ENCODE results near the gene C1QTNF6.
"Not testable (repeated sequence)": the region's sequence is repeated elsewhere in the genome, so short reads cannot be mapped to it uniquely, and the experiment has no call there.

The C1QTNF6 gene

DNA sequence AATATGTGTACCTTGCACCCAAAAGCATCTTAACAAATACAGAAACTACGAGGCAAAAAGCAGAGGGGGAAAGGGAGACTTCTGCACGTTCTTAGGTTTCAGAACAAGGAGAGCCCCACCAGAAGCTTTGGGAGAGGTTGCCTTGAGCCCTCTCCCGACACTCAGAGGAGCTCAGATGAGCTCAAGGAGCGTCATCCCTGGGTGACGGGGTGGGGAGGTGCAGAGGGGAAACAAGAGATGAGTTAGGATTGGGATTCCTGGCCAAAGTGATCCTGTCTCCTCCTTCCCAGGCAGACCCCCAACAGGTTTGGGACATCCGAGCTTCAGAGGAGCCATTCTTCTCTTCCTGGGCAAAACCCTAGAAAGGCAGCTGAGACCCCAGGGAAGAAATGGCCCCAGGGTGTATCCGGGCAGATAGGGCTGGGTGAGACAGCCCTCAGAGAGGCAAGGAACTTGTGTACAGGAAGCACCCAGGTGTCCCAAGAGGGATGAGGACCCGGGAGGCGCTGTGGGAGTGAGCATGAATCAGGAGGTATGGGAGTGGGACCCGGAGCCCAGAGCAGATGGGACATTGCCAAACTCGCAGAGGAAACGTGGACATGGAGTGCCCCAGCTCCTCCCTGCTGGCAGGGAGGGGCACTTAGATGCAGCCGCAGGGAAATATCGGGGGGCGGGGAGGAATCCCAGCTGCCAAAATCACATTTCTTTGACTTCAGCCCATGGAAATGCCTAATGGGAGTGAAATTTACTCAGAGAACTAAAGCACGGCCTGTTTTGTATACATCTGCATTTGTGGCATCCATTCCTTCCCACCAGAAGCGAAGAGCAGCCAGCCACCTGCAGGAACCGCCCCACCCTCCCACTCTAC lies 12.4 kb downstream of the C1QTNF6 start:
- no peak for DNase-seq

- DNase-seq = no peak
Measured at GRCh38 chr22:37174964-37175363, 13.1 kb downstream of the C1QTNF6 start.

GRCh38 chr22:37173709-37174108 lies 14.3 kb downstream of the C1QTNF6 start:
- DNase-seq = no peak

DNA sequence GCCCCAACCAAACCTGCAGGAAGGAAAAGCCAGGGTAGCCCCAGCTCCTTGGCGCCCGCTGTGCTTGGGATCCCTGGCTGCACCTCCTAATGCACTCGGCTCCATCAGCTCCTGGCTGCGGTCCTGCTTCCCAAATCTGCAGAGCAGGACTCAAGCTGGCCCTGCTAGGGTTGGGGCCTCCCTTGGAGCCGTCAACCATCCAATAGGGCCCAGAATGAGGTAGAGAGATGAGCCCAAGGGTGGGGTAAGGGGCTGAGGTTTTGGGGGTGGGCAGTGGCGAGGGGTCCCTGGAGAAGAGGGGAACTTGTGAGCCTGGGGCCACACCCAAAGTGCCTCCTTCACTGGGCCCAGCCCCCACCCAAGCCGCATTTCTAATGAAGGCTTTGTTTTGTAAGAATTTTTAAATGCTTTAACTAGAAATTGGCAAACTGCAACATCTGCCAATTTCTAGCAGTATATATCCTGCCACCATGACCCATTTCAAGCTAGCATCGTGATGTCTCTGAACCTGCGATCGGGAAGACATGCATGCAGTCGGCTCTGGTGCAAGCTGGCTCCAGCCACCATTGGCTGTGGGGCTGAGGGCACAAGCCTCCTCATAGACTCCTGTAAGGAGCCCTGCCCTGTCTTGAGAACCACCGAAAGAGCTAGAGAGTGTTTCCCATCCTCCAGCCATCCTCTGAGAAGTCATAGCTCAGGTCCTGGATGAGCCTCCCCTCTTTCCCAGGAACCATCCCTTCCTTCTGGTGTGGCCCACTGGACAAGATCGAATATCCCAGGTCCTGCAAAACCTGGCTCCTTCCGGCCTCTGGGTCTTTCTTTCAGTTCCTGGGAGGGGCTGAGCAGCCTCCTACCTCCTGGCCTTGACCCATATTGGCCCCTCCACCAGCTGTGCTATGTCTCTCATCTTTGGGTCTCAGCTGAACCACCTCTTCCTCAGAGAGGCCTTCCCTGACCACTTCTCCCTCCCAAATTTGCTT lies 15.5 kb downstream of the C1QTNF6 start:
- DNase-seq = no peak

DNA sequence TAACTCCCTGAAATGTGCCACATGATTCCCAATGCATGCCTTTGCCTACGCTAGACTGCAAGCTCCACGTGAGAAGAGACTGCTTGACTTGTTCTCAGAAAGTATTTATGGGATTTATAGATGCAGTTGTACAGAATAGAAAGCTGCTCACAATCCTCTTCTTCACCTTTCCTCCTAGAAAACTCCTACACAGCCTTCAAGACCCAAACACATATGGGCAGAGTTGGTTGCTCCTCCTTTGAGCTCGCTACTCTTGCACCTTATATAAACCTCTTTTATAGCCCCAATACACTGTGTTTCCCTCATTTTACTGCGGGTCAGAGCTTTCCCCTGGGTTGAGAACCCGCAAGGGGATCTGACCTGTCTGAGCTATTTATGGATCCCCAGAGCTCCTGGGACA lies 16.4 kb downstream of the C1QTNF6 start:
- DNase-seq = no peak

- DNase-seq = not testable (repeated sequence)
Measured at GRCh38 chr22:37170689-37171405, 17.2 kb downstream of the C1QTNF6 start.

- DNase-seq = peak in 1 of 2 donors; percentile 11
Measured at GRCh38 chr22:37169947-37170688, 17.9 kb downstream of the C1QTNF6 start.

DNA sequence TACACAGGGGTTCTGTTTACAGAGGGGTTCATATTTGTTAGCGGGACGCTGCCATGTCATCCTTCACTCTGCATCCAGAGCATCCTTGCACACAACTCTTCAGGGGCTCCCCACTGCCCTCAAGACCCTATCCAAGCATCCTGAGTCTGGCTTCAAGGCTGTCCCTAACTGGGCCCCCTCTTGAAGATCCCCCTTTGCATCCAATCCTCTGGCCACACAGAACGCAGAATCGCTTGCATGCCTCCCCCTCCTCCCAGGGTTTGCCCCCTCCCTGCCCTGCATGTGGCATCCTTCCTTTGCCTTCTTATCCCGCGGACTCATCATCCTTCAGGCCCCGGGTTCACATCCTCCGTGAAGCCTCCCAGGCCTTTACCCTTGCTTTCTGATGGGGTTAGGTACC lies 18.6 kb downstream of the C1QTNF6 start:
- peak in 1 of 2 donors; percentile 1 for DNase-seq

DNA sequence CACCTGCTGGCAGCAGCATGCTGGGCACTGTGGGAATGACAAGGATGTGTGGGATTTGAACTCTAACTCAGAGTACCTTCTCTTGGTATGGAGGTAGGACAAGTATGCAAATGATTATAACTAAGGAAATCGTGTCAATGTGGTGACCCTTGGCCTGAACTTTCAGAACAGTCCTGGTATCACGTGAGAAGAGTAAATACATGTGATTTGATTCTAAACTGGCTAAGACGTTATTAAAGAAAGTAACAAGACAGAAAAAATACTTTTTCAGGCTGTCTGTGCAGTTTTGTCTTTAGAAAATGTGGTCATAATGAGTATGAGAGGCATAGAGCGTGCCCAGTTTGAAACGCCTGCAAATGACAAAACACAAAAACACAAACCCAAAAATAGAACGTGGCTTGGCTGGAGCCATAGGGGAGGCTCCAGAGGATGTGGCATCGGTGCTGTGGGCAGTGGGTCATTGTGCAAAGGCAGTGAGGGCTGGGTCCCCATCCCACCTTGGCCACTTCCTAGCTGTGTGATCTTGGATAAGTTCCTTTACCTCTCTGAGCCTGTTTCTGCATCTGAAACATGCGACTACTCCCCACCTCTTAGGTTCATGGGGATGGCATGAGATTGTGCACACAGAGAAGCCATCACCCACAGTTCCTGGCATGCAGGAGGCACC lies 19.9 kb downstream of the C1QTNF6 start:
- no peak for DNase-seq

GRCh38 chr22:37167176-37167980 lies 20.7 kb downstream of the C1QTNF6 start:
- no peak for DNase-seq

- peak; percentile 85 for DNase-seq
Measured at GRCh38 chr22:37166675-37167066, 21.4 kb downstream of the C1QTNF6 start.

DNA sequence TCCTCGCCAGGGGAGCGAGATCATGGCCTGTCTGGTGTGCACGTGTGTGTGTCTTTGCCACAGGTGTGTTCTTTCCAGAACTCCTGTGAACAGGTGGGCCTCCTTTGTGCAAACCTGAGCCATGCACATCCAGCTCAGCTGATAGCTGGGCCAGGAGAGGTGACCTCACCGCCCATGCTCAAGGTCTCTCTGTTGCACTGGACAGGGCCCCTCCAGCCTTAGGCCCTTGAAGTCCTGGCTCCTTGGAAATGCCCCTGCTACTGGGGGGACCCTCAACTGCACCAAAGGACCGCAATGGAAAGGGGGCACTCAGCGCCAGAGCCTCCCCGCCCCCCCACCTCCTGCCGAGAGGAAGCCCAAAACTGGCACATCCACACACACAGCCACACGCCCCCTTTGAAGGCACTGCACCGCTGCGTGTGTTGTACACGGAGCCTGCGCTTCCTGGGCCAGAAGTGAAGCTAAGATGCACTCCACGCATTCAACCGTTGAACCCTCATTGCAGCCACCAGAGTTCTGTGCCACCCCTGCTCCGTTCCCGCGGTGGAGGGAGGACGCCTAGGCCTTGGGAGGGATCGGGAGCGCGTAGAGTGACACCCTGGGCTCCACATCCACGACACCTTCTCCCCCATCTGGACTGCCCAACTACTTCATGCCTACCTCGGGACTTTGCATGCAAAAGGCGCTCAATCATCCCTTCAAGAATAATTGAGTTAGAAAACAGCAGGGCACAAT lies 21.9 kb downstream of the C1QTNF6 start:
- DNase-seq = no peak

GRCh38 chr22:37165066-37165465 lies 23.0 kb downstream of the C1QTNF6 start:
- no peak for DNase-seq

GRCh38 chr22:37164505-37164887 lies 23.6 kb downstream of the C1QTNF6 start:
- no peak for DNase-seq

- peak; percentile 53 to 56 for DNase-seq
Measured at GRCh38 chr22:37163575-37164504, 24.2 kb downstream of the C1QTNF6 start.

DNA sequence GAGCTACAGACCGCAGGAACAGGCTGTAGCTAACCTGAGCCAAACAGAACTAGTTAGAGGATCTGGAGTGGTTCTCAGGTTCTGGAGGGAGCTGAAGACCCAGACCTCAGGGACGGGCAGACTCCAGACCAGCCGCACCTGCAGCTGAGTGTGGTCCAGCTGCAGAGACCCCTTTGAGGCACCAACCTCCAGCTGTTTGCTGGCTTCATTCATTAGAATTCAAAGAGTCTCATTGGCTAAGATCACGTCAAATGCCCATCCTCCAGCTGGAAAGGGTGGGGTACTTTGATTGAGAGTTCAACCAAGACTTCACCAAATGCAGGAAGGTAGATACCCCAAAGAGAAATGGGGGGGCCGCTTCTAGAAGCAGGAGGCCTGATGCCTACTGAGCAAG lies 25.0 kb downstream of the C1QTNF6 start:
- no peak for DNase-seq

DNA sequence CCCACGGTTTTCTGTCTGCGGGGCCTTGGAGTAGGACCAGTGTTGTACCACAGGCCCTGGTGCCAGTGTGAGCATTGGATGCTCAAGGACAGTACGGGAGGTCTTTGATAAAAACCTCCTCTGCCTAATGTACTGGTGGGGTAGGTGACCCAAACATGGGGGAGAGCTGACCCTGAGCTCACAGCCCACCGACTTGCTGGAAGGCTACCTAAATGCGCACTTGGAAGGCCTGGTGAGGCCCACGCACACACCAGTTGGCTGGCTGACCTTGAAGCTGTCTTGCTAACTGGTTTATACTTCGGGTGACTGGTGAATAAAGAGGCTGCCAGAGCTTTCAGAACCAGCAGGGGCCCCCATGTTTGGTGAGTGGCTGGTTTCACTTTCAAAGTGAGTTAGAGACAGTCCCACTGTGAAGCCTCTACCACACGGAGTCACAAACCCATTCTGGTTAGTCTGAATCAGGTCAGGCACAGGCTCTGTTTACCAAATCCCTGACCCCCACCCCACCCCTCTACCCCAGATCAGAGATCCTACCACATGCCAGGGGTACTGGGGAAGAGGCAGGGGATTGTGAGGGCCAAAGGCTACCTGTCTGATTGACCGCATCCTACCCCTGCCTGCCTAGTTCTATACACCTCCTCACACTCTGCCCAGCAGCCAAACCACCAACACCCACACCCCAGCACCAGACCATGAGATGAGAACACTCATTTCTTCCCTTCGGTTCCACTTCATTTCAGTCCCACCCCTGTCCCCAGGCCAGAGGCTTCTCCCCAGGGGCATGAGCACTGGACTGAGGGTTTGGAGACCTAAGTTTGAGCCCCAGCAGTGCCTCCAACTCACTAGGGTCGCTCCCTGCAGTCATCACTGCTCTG lies 25.6 kb downstream of the C1QTNF6 start:
- peak; percentile 71 to 83 for DNase-seq

DNA sequence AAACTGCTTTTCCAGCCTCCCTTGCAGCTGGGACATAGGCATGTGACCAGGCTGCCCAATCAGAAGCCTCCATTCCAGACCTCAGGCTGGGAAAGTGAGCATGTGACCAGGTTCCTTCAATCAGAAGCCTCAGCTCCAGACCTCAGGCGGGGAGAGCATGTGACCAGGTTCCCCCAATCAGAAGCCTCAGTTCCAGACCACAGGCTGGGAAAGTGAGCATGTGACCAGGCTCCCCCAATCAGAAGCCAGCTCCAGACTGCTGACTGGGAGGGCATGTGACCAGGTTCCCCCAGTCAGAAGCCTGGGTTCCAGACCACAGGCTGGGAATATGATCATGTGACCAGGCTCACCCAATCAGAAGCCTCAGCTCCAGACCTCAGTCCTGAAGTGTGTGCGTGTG lies 26.6 kb downstream of the C1QTNF6 start:
- DNase-seq = peak in 1 of 2 donors; percentile 42
